RWPE1 (cell line): ENCODE data around the gene ANKRD44.

Experiments used
- CTCF ChIA-PET: fragments of 350-600 bp; sonication (Branson Sonifier 250); formaldehyde crosslinking; extraction: SDS; loops from one replicate; lab custom pipeline; 2021; lab: Yijun Ruan, JAX
- POLR2A ChIA-PET: fragments of 400-600 bp; formaldehyde crosslinking; extraction: SDS; loops from one replicate; lab custom pipeline; 2020; ENCODE audit warnings: antibody characterized with exemption; ENCODE audit not compliant: low non-redundant PET; lab: Yijun Ruan, JAX
- DNase-seq: peaks from one replicate; pipeline ENCODE4 v3.0.0; 2012; ENCODE audit warnings: low spot score
- H3K27ac ChIP-seq: fragments of 450-650 bp; 2 replicates; pipeline ENCODE4 v1.5.1; 2017
- CTCF ChIP-seq: fragments of 450-650 bp; conservative IDR thresholded peaks from 2 replicates; pipeline ENCODE4 v1.5.1; 2017; ENCODE audit warnings: low read depth, mild to moderate bottlenecking

ANKRD44 gene

DNA sequence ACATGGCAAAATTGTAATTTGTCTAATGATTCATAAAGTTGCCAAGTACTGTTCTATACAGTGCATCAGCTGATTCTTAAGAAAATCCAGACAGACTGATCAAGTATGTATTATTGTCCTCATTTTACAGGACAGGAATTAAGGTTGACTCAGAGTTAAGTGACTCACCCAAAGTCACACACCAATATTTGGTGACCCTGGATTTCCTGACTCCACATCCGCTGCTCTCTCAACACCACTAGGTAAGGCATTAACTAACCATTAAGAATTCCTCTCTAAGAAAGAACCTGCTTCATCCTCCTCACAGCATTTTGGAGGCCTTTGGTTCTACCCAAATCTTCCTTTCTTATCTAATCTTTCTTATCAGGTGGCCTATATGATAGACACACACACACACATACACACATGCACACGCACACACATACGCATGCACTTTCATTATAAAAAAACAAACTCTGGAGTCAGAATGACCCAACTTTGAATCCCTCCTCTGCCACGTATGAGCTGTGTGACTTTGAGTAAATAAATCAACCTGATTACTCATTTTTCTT is 150.8 kb downstream of the ANKRD44 start:
- ChIA-PET POLR2A (no interaction called here), CTCF (interaction anchor here (0.7 kb wide), 1 partner anchor 8 kb away, joined by 4 read pairs; no protein-coding TSS in a partner anchor)
- no peak for TF ChIP-seq CTCF
- no peak for DNase-seq
- H3K27ac ChIP-seq: no peak overlapping the region

DNA sequence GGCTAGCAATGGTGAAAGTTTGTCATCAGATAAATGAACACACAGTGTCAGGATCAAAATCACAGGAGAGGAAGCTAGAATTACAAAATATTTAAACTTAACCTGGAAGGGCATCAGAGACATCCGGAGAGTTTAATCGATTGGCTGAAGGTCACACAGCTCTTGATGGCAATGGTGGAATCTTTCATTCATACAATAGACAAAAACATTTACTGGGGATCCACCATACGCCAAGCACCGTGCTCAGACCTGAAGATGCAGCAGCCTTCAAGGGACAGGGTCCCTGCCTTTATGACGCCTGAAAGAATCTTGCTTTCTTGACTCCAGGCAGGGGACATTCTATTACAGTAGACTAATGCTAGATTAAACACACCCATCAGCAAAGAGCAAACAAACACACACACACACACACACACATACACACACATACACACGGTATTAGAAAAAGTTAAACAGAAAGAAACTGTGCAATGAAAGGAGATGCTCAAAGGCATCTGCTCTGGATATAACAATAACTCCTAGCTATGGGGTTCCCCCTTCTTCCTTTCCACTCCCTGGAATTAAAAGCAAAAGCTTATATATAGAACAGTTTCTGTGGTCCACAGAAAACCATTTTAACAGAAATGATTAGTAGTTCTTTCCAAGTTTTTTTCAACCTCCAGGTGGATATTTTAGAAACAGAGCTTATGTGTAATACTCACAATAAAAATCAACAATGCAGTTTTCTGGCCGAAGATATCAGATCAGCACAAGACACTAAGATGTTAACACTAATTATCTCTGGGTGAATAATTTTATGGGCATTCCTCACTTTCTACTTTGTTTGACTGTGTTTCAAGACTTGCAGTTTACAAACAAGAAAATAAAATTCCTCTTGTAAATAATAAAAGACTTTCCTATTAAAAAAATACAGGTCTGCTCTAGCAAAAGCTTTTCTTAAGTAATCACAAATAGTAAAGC is 151.7 kb downstream of the ANKRD44 start:
- no peak for TF ChIP-seq CTCF
- ChIA-PET CTCF (interaction anchor here (0.6 kb wide), 1 partner anchor 11 kb away, joined by 3 read pairs; no protein-coding TSS in a partner anchor), POLR2A (no interaction called here)
- no peak overlapping the region for H3K27ac ChIP-seq
- no peak for DNase-seq

GRCh38 chr2:197157879-197158537 is 152.6 kb downstream of the ANKRD44 start:
- no peak overlapping the region for H3K27ac ChIP-seq
- no peak for TF ChIP-seq CTCF
- ChIA-PET CTCF (interaction anchor here (0.6 kb wide), 1 partner anchor 12 kb away, joined by 3 read pairs; no protein-coding TSS in a partner anchor), POLR2A (no interaction called here)
- DNase-seq: no peak

GRCh38 chr2:197156771-197157170 is 153.8 kb downstream of the ANKRD44 start:
- ChIA-PET CTCF (interaction anchor here (0.6 kb wide), 1 partner anchor 98 kb away, joined by 3 read pairs; no protein-coding TSS in a partner anchor), POLR2A (no interaction called here)
- no peak for DNase-seq
- no peak for TF ChIP-seq CTCF
- no peak overlapping the region for H3K27ac ChIP-seq

- ChIA-PET POLR2A (no interaction called here), CTCF (interaction anchor here (0.7 kb wide), 1 partner anchor 358 kb away, joined by 4 read pairs; no protein-coding TSS in a partner anchor)
- no peak for DNase-seq
- H3K27ac ChIP-seq: no peak overlapping the region
- no peak for TF ChIP-seq CTCF
These were observed 157.9 kb downstream of the ANKRD44 start for GRCh38 chr2:197152451-197153228.
